Thyroid gland (tissue), 4 donors: ENCODE results near the gene FGF16. TPM values are rescaled to one million over a fixed set of nuclear protein-coding genes. Genes with fewer than 3 reads are reported as not detected.

ENCODE experiments used
- DNase-seq, 2 donors: peaks; one replicate each; pipeline ENCODE4 v3.0.0-alpha.2; 2019
- H3K27ac ChIP-seq, 3 donors: fragments of 200-600 bp; sonication (generic); 1 replicate in 2 of 3; 2 replicates in 1 of 3; pipeline ENCODE4 v1.5.1; 2016 to 2019; ENCODE audit warnings: mild to moderate bottlenecking in 1 of 3, moderate library complexity in 1 of 3
- H3K27me3 ChIP-seq: fragments of 200-600 bp; sonication (generic); one replicate; pipeline ENCODE4 v1.5.1; 2019
- H3K36me3 ChIP-seq, 2 donors: fragments of 200-600 bp; sonication (generic); one replicate each; pipeline ENCODE4 v1.5.1; 2016 to 2019
- H3K4me1 ChIP-seq, 2 donors: fragments of 200-600 bp; sonication (generic); one replicate each; pipeline ENCODE4 v1.5.1; 2017 to 2019
- H3K4me3 ChIP-seq, 3 donors: fragments of 200-600 bp; sonication (generic); replicated peaks in 1 of 3; 1 replicate in 2 of 3; 2 replicates in 1 of 3; pipeline ENCODE4 v1.5.1; 2016; ENCODE audit warnings: mild to moderate bottlenecking in 1 of 3
- H3K9me3 ChIP-seq: fragments of 200-600 bp; sonication (generic); one replicate; pipeline ENCODE4 v1.5.1; 2017
- POLR2A ChIP-seq, 2 donors: fragments of 450-650 bp; IDR thresholded peaks; one replicate each; pipeline ENCODE4 v1.6.1; 2017; ENCODE audit warnings: antibody characterized with exemption in 2 of 2, mild to moderate bottlenecking in 2 of 2, moderate library complexity in 1 of 2
- WGBS, 2 donors: methylation state at CpG; one replicate each; pipeline ENCODE4 v1.1.5; 2017; 5-methylcytosine and 5-hydroxymethylcytosine counted together
- intact Hi-C: fragments of 100-400 bp; cut with DNase I; formaldehyde crosslinking; loops from one replicate; pipeline ENCODE4 v1.15.1; 2023
- total RNA-seq, 4 donors: library from RNA; depleted of rRNA; stranded (reverse); fragments of >200 nt; gene quantifications; one replicate each; pipeline ENCODE4 v1.2.3, GENCODE V29; 2016
- TF ChIP-seq, protein P1 (sequence below), 6 experiments: fragments of 200-600 bp in 3 of 6; fragments of 450-650 bp in 3 of 6; sonication (generic) in 3 of 6; IDR thresholded peaks; one replicate each; pipeline ENCODE4 v1.5.1; 2016 to 2019; ENCODE audit warnings: antibody characterized with exemption in 6 of 6, mild to moderate bottlenecking in 2 of 6, inconsistent platforms in 1 of 6, moderate library complexity in 1 of 6

FGF16 gene
- total RNA-seq, 4 donors from 2014 or later, result 0.22 to 0.27 TPM; not detected in 2

DNA sequence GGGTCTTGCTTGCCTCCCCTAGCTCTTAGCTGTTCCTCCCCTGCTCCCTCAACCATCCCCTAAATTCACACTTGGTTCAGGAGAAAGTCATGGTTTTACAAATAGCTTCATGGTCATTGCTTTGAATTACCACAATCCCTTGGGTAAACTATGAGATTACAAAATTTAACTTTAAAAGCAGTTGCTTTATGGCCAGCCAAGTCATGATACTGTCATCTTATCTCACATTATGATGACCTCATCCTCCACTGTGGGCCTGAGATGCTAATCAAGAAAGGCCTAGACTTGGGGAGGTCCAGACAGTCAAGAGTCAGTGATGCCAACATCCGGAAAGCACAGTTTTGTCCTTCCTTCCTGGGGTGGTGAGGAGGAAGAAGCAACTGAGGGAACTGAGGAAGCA, 10.5 kb upstream of the FGF16 start:
- Histone ChIP-seq H3K27ac (no peak overlapping the region), H3K27me3 (no peaks in the 10 kb centered on the region), H3K4me3 (no peak overlapping the region), H3K9me3 (no peaks in the 10 kb centered on the region), H3K36me3 (no peaks in the 10 kb centered on the region), H3K4me1 (no peaks in the 10 kb centered on the region)
- WGBS, 2 donors, result 40 to 86% methylated on average over 1 of the region's 1 CpG
- no peak for DNase-seq
- intact Hi-C loops, result no loop called here
- TF ChIP-seq, protein P1, sequence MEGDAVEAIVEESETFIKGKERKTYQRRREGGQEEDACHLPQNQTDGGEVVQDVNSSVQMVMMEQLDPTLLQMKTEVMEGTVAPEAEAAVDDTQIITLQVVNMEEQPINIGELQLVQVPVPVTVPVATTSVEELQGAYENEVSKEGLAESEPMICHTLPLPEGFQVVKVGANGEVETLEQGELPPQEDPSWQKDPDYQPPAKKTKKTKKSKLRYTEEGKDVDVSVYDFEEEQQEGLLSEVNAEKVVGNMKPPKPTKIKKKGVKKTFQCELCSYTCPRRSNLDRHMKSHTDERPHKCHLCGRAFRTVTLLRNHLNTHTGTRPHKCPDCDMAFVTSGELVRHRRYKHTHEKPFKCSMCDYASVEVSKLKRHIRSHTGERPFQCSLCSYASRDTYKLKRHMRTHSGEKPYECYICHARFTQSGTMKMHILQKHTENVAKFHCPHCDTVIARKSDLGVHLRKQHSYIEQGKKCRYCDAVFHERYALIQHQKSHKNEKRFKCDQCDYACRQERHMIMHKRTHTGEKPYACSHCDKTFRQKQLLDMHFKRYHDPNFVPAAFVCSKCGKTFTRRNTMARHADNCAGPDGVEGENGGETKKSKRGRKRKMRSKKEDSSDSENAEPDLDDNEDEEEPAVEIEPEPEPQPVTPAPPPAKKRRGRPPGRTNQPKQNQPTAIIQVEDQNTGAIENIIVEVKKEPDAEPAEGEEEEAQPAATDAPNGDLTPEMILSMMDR (IDR thresholded peaks at IDR 0.05), result no peak
- TF ChIP-seq POLR2A (IDR thresholded peaks at IDR 0.05), result no peak

DNA sequence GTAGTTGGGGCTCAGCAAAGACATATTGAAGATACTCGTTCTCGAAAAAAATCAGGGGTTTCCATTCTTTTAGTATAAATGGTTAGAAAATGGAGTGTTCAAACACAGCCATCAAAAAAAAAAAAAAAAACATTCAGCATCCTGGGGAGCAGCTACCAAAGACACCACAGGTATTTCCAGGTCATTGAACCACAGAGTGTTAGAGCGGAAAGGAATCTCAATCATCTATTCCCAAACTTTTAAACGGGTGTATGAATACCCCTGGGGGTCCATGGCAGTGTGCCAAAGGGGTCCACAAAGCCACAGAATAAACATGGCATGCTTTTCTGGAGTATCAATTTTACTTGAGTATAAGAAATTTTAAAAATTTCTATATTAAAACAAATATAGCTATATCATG, 6.9 kb upstream of the FGF16 start:
- Histone ChIP-seq H3K27me3 (no peaks in the 10 kb centered on the region), H3K27ac (no peak overlapping the region), H3K4me3 (no peak overlapping the region), H3K36me3 (no peaks in the 10 kb centered on the region), H3K9me3 (no peaks in the 10 kb centered on the region), H3K4me1 (no peaks in the 10 kb centered on the region)
- TF ChIP-seq, protein P1 (IDR thresholded peaks at IDR 0.05), result no peak
- TF ChIP-seq POLR2A (IDR thresholded peaks at IDR 0.05), result no peak
- no peak for DNase-seq
- intact Hi-C loops, result no loop called here
- WGBS, 2 donors, result 73 to 74% methylated on average over 4 of the region's 4 CpGs

DNA sequence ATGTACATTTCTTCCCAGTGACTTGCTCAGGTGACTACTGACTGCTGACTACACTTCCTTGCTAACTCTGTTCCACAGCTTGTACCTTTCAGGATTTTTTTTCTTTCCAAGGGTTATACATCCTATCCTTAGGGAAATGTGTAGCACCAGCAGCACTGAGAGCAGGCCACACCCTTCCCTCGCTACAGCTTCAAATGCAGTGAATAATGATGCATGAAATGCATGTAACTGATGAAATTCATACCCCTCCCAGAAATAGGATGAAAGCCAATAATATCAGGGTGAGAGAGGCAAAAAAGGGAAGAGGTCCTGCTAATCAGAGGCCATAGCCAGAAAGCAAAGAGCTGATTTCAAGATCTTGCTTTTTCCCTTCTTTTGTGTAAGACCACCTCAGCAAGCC, 6.2 kb upstream of the FGF16 start:
- no peaks in the 10 kb centered on the region for H3K36me3 ChIP-seq
- intact Hi-C loops, result no loop called here
- 79 to 100% methylated on average over 1 of the region's 1 CpG for WGBS, 2 donors
- H3K4me3 ChIP-seq, result no peak overlapping the region
- no peak for DNase-seq
- no peak for TF ChIP-seq POLR2A (IDR thresholded peaks at IDR 0.05)
- TF ChIP-seq, protein P1 (IDR thresholded peaks at IDR 0.05), result no peak
- no peaks in the 10 kb centered on the region for H3K9me3 ChIP-seq
- no peaks in the 10 kb centered on the region for H3K4me1 ChIP-seq
- no peaks in the 10 kb centered on the region for H3K27me3 ChIP-seq
- H3K27ac ChIP-seq, result no peak overlapping the region

DNA sequence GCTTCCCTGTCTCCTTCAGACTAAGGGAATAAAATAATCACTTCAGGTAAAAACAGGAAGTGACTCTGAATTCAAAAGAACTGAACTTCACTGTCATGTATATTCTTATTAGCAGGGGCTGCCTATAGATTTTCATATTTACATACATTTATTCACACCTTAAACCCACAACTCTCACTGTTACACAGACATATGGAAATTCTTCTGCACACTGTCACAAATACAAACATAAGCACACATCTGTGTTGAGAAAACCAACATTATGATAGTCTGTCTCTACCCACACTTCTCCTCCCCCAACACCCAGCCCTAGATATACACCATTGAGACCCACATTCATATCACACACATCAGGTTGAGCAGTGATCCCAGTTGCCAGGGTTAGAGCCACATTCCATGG, 5.7 kb upstream of the FGF16 start:
- no peaks in the 10 kb centered on the region for H3K27me3 ChIP-seq
- DNase-seq, result no peak
- TF ChIP-seq, protein P1 (IDR thresholded peaks at IDR 0.05), result no peak
- TF ChIP-seq POLR2A (IDR thresholded peaks at IDR 0.05), result no peak
- no peak overlapping the region for H3K4me3 ChIP-seq
- intact Hi-C loops, result no loop called here
- H3K27ac ChIP-seq, result no peak overlapping the region
- no peaks in the 10 kb centered on the region for H3K36me3 ChIP-seq
- no peaks in the 10 kb centered on the region for H3K9me3 ChIP-seq
- no peaks in the 10 kb centered on the region for H3K4me1 ChIP-seq

DNA sequence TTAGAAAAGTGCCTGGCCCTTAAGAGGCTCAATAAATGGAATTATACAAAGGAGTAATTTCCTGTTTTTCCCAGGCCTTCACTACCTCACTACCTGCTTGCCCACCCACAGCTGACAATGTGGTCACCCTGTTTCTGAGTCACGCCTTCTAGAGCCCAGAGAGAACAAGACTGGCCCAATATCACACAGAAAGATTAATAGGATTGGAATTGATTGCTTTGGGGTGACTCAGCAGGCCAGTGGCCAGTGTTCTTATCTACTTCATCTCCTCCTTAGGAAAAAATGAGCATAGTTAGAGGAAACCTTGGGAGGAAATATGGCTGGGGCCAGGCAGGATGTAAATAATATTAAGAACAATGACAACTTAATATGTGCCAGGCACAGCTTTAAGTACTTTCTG, 4.5 kb upstream of the FGF16 start:
- 40 to 89% methylated on average over 1 of the region's 1 CpG for WGBS, 2 donors

More for the DNA sequence above, 4.5 kb upstream of the FGF16 start:
- Histone ChIP-seq H3K4me1 (no peaks in the 10 kb centered on the region), H3K27me3 (no peaks in the 10 kb centered on the region), H3K27ac (no peak overlapping the region), H3K9me3 (no peaks in the 10 kb centered on the region), H3K4me3 (no peak overlapping the region), H3K36me3 (no peaks in the 10 kb centered on the region)
- intact Hi-C loops, result no loop called here
- no peak for TF ChIP-seq POLR2A (IDR thresholded peaks at IDR 0.05)
- TF ChIP-seq, protein P1 (IDR thresholded peaks at IDR 0.05), result no peak
- DNase-seq, result no peak
